GM18508 (cell line): ENCODE data around the gene TBX10.
"Not testable (repeated sequence)": the region's sequence is repeated elsewhere in the genome, so short reads cannot be mapped to it uniquely, and the experiment has no call there.

ENCODE experiments used
- ATAC-seq: cut with Tn5 transposase; IDR thresholded peaks from one replicate; pipeline ENCODE4 v1.9.1; 2021; ENCODE audit warnings: moderate number of reproducible peaks; ENCODE audit not compliant: insufficient read depth, unreplicated experiment

The TBX10 gene

DNA sequence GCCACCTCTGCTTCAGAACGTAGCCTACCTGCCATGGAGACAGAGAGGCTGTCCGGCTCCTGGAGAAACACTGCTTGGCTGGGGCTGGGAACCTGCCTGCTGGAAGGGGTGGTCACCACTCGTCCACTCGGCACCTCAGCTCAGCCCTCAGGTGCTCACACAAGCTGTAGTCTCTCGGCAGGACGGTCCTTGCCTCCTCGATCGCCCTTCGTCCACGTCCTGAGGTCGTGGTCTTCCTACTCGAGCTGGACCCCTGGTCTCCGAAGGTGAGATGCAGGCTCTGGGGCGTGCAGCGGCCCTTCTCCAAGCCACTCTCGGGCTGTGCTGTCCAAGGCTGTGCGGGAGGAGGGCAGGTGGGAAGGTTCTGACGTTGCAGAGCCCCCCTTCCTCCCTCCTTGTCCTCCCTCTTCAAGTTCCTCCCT, at the start of gene TBX10:
Gene TBX10 (minus strand): TSS at position 326 of the 422 bp plus-strand sequence. CDS start 291 bp downstream, at position 35.
- no peak for ATAC-seq

DNA sequence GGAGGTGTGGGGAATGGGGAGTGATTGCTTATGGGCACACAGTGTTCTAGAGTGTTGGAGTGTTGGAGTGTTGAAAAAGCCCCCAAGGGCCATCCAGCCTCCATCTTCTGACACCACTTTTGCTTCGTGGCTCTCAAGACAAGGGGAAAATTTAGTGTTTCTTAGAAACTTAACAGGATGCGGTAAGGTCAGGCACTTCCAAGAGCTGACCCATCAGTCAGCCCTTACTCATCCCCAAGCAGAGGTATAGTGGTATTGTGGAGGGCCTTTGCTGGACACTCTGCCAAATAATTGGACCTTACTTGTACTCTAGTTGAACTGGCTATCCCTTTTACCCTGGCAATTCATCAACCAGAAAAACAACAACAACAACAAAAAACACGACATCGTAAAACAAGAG, 49.6 kb upstream of the TBX10 start:
- no peak for ATAC-seq

DNA sequence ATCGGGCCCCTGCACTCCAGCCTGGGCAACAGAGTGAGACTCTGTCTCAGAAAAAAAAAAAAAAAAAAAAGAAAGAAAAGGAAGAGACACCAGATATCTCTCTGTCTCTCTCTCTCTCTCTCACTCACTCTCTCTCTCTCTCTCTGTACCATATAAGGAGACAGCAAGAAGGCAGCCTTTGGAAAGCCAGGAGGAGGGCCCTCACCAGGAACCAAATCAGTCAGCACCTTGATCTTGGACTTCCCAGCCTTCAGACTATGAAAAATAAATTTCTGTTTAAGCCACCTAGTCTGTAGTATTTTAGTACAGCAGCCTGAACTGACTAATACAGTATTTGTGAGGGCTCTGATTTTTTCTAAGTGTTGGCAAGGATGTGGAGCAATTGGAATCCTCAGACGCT, 48.4 kb upstream of the TBX10 start:
- no peak for ATAC-seq

DNA sequence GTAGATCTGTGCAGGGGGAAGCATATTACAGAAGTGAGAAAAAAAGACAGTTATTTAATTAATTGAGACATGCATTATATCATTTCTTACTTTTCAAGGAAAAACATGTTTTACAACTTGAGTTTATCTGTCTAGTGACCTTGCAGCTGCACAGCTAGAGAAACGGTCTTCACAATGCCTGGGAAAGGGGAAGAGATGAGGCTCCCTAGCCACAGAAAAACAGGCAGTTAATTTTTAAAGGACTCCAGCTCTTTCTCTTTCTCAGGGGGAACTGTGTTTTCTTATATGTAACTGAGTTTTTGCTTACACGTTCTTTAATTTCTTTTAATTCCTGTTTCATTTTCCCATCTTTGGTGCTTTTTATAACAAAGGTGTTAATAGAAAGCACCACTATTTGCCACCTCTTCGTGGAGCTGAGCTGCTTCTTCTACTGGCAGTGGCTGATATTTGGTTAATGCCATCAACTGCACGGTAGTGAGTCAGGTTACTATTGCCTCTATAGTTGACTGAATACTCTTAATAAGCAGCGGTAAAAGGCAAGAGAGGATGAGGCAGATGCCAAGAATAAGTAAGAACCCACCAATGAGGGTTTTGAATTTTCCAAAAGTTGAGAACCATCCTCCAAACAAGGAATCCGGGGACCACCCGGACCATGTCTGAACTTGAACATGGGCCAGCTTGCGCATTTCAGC, 46.2 kb upstream of the TBX10 start:
- not testable (repeated sequence) for ATAC-seq

DNA sequence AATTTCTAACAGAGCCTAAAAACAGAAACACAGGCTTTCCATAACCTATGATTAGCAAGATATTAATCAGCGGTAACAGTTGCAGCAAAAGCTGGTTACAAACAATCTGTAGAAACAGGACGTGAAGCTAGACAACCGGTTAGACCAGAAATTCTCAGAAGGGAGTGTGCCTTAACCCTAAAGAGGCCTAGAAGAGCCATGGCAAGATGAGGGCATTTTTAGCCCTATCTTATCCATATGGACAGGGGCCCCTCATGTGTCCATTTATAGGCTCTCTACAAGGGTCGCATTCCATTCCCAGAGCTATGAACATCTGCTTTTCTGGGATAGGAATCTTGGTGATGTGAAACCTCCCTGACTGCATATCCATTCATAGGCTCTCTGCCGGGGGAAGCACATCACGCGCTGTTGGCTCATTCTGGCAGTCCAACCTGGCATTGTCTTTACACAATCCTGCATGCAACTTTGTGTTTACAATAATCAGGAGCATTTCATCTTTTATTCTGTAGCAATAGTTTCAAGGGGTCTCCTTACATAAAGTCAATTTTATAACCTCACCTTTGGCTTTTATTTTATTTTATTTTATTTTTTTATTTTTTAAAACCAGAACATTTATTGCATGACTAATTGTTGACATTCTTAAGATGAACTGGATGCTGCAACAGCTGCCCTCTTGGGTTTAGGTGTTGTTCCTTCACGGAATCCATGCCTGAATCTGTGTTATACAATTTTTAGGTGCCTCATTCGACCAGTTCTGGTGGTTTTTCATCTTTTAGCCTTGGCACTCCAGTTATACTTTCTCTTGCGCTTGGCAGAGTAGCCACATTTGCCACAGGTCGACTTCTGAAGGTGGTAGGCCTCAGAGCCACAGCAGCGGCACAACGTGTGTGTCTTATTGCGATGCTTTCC, 42.8 kb upstream of the TBX10 start:
- ATAC-seq = not testable (repeated sequence)

DNA sequence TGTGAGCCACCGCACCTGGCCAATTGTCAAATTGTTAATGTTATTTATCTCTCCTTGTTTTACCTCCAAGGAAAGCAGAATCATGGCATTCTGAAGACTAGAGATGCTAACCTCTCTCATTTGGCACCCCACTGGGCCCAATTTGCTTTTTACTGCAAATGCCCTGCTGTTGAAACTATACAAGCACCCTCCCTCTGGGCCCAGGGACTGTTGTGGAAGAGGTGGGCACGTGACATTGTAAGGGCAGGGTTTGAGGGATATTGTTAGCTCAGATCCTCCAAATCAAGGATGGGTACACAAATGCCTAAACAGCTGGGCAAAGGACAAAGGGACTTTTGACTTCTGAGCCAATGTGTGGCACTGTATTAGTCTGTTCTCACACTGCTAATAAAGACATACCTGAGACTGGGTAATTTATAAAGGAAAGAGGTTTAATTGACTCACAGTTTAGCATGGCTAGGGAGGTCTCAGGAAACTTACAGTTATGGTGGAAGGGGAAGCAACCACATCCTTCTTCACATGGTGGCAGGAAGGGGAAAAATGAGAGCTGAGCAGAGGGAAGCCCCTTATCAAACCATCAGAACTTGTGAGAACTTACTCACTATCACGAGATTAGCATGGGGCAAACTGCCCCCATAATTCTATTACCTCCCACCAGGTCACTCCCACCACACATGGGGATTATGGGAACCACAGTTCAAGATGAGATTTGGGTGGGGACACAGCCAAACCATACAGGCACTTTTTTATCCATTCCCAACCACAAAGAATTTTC, 41.3 kb upstream of the TBX10 start:
- no peak for ATAC-seq

DNA sequence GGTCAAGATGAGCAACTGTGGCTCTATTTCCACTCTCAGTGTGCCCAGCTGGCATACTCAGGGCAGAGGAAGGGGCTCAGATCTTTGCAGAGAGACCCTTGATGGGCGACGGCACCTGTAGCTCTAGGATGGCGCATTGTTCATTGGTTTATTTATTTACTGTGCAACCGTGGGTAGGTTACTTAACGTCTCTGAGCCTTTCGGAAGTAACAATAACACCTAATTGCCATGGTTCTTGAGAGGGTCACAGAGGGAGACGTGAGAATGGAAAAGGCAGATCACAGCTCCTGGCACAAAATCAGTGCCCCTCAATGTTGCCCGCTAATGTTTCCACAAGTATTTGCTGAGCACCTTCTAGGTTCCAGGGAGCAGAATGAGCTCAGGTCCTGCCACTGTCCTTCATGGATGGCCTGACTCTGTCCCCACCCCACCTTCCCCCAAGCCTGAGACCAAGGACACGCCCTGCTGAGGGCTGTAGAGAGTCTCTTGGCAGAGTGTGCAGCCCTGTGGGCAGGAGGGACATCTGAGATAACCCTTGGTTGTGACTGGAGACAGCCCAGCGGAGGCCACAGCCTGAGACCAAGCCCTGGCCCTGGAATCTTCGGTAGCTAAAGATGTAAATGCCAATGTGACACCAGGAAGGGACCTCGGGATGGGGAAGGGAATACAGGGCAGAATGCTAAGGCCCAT, 35.6 kb upstream of the TBX10 start:
- no peak for ATAC-seq

DNA sequence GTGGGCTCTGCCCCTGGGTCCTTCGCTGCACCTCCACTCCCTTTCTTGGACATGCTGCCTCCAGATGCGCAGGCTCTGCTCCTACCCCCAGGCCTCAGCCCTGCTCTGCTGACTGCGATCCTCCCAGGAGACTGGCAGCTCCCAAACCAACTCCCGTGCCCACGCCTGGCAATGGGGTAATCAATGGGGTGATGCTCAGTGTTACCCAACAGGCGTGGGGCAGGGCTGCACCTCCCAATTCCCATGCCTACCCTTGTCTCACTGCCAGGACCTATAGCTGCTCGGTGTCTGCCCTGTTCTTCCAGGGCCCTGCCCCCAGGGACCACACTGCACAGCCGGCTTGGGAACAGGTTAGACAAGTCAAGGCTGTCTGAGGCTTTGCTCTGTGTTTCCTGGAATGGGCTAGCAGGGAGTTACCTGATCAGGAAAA, 34.9 kb upstream of the TBX10 start, which contains the start of gene ALDH3B2:
Gene ALDH3B2 (minus strand): TSS at position 182 of the 430 bp plus-strand sequence. CDS start 7,688 bp downstream, outside the sequence.
- no peak for ATAC-seq

DNA sequence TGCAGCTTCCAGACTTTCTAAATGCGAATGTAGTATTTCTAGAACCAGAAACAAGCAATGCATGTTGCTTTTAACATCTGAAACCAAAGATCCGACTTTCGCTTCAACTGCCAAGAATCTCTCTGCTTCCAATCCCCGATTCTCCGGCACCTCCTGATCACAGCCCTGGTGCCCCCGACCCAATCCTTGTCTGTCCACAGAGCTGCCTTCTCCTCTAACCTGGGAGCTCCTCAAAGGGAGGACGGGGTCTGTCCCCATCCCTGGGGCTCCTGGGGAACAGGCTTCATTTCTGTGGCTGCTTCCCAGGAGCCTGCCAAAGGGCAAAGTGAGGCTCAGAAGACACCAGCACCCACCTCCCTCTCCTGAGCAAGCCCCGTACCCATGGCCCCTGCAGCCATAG, 34.3 kb upstream of the TBX10 start:
- ATAC-seq = no peak

DNA sequence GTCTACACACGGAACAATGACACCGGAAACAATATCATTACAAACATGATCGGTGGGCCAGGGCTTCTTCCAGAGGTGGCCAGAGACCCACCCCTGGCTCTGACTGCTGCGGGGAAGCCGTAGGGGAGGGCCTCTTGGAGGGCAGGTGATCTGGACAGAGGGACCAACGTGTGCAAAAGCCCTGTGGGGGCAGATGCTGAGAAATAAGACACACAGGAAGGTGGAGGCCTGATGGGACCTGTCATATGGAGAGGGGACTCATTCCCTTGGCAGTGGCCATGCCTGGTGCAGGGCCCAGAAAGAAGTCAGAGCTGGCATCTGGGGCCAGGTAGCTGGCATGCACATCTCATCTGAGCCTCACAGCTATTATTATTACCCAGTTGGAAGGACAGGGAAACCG, 33.8 kb upstream of the TBX10 start:
- ATAC-seq = no peak

DNA sequence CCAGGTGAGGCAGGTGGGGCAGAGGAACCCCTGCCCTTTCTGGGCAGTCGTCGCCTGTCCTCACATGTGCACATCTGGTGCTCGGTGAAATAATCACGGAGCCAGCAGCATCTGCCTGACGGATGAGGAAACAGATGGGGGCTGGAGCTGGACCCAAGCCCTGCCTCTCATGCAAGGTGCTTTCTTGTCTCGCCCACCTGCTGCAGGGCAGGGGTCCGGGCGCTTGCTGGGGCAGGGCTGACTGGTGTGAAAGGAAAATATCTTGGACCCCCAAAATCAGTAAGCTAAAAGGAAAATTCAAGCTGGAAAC, 31.6 kb upstream of the TBX10 start:
- no peak for ATAC-seq

DNA sequence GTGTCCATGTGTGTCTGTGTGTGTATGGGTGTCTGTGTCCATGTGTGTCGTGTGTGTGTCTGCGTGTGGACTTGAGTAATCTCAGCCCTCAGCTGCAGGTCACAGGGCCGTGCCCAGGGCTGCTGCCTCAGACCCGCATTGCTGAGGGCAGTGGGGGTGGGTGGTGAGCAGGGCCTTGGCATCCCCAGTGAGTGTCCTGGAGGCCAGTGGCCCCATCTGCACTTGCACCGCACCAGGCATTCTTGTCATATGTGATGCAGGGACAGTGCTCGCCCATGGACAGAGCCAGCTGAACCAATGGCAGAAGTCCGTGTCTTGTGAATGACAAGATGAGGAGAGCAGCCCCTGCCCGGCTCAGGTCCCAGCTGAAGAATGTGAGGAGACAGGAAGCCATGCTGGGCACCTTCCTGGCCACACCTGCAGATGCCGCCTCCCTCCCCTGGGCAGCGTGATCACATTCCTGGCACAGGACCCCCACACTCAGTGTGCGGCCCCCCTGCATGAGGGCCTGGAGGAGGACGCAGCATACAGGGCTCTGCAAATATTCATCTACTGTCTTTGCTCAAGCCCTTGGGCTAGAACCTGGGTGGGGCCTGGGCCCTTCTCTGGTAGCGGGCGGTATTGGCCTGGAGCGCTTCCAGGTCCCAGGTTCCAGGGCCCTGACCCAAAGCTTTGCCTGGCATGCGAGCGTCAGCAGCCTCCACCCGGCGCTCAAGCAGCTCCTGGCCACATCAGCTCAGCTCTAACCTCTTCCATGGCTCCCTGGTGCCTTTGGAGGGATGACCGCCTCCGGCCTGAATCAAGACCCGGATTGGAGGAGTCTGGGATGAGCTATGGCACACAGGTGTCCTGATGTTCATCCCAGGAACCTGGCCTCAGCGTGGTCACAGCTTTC, 31.0 kb upstream of the TBX10 start:
- no peak for ATAC-seq

DNA sequence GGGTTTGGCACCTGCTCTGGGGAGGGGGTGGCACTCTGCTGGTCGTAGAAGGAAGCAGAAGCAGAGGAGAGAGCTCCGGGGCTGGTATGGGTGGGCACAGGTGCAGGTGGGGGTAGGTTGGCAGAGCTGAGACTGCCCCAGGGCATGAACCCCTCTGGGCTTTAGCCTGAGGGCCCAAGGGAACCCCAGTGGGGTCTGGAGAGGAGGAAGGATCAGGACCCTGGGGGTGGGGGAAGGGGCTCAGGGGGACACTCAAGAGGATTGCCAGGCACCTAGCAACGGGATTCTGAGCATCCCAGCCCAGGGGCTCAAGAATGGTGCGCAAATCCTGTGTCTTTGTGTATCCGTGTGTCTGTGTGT, 28.6 kb upstream of the TBX10 start:
- ATAC-seq = no peak

DNA sequence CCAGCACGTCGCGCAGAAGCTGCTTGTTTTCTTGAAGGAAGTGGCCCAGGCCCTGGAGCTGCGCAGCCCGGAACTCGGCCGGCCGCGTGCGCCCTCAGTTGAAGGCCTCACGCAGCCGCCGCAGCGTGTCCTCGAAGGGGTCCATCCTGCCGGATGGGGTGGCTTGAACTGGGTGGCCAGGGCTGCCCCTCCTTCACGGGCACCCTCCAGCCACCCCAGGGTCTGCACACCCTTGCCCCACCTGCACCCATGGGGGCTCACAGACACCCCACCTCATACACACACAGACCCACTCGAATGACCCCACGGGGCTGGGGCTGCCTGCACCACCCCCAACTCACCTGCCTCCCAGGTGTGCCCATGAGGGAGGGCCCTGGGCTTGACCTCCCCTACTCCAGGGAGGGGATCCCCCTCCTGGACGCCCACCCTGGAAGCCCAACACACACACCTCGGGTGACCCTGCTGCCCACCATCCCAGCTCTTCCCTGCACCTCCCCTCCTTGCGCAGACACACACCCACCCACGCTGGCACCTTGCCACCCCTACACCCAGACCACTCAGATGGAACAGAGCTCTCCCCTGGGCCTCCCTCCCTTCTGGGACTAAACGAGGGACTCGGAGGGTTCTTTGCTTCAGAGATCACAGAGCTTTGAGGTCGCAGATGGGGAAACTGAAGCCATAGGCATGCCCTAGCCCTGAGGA, 28.1 kb upstream of the TBX10 start:
- ATAC-seq = no peak

DNA sequence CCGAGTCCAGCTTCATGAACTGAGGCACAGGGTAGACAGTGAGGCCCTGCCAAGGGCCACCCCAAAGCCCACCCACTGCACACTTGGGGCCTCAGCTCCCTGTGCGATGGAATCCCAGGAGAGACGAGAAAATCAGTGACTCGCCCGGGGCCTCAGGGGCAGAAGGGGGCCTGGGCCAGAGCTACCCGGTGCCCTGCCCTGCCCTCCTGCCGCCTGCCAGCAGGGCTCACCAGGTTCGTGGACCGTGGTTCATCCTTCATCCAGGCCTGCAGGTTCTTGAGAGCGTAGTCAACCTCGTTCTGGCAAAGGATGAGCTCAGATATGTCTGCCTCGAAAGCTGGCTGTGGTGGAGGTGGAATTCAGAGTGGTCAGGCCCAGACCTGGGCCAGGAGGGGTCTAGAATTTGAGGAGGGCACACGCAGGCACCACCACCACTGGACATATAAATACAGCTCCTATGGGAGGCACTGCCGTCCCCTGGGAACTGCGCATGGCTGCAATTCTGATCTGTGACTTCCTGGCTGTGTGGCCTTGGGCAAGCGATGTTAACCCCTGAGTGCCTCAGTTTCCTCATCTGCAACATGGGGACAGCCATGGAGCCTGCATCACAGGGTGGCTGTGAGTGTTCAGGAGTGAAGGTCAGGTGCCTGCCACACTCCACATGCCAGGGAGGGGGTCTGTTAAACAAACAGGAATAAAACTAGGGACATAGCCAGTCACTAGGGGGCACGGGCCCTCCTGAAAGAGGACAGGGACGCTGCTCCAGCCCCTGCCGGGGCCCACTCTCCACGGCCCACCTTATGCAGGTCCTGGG, 27.3 kb upstream of the TBX10 start:
- no peak for ATAC-seq

DNA sequence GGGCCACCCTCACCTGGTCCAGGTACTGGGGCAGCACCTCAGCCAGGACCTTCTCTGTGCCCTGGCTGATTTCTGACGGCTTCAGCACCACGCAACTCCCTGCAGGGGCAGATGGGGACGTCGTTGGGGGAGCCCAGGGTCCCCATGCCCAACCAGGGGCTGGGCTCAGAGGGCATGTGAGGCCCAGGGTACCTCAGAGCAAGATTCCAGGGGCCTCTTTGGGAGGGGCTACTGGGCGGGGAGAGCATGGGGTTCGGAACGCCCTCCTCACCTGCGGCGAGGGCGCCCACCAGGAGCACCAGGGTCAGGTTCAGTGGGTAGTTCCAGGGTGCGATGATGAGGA, 26.7 kb upstream of the TBX10 start:
- no peak for ATAC-seq

DNA sequence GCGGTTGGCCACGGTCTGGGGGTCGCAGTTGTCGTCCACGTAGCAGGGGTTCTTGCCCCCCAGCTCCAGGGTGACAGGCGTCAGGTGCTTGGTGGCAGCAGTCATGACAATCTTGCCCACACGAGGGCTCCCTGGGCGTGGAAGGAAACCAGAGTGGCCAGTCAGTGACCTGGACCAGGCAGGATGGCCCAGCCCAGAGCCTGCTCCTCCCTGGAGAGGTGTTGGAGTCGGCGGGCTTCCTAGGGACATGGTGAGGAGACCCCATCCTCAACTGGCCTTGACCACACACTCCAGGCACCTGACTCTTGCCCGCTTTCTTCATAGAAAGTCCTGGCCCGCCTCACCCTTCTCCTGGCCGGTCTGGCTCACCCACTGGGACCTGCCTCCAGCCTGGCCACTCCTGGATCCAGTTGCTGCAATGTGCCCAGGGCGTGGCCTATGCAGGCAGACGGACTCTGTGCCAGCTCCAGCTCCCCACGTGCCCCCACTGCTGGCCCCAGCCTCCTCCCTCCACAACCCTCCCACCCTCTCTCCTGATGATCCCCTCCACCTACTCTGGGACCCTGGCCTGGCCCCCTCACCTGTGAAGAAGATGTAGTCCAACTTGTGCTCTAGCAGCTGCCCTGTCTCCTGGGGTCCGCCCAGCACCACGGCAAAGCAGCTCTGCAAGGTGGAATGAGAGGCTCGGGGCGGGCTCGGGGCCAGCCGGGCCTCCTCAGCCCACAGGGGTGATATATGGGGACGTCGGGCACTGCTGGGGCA, 26.2 kb upstream of the TBX10 start:
- ATAC-seq = no peak
